HEK293 (cell line): ENCODE results near the gene LRRC8B.
A peak's percentile ranks its signal among the peaks of the same experiment; 100 is the strongest.

Source experiments
- CTCF ChIA-PET: fragments of 350-600 bp; formaldehyde crosslinking; extraction: SDS; loops from one replicate; lab custom pipeline; 2021; ENCODE audit warnings: antibody characterized with exemption; lab: Yijun Ruan, JAX
- POLR2A ChIA-PET: fragments of 300-600 bp; formaldehyde crosslinking; extraction: SDS; loops from one replicate; lab custom pipeline; 2020; ENCODE audit warnings: antibody characterized with exemption, inconsistent platforms; lab: Yijun Ruan, JAX
- H3K27ac ChIP-seq: fragments of 200-500 bp; sonication (Bioruptor generic); 2 replicates; pipeline ENCODE4 v1.5.1; 2014; ENCODE audit warnings: low read depth, low read length, control low read depth, inconsistent platforms; ENCODE audit errors: extremely low read depth
- H3K36me3 ChIP-seq, 2 experiments: fragments of 200-500 bp in 1 of 2; sonication (Bioruptor generic) in 1 of 2; 1 replicate in 1 of 2; 2 replicates in 1 of 2; pipeline ENCODE4 v1.5.1; 2014 to 2017; ENCODE audit warnings: inconsistent platforms in 2 of 2, low read length in 2 of 2; ENCODE audit not compliant: control insufficient read depth in 2 of 2, insufficient read depth in 1 of 2
- H3K4me1 ChIP-seq: fragments of 200-500 bp; sonication (Bioruptor generic); 2 replicates; pipeline ENCODE4 v1.5.1; 2014; ENCODE audit warnings: mild to moderate bottlenecking, low read length, inconsistent platforms; ENCODE audit not compliant: control insufficient read depth, insufficient read depth
- H3K4me3 ChIP-seq: 2 replicates; pipeline ENCODE4 v1.5.1; 2011; ENCODE audit warnings: low read depth, mild to moderate bottlenecking, control low read depth, low read length, moderate library complexity
- H3K9me3 ChIP-seq: fragments of 200-500 bp; sonication (Bioruptor generic); 2 replicates; pipeline ENCODE4 v1.5.1; 2014; ENCODE audit warnings: low read depth, low read length, inconsistent platforms; ENCODE audit not compliant: control insufficient read depth, insufficient read depth
- FEZF1 ChIP-seq: fragments of 450-650 bp; formaldehyde crosslinking; IDR thresholded peaks from 2 replicates; pipeline ENCODE4 v1.5.1; 2016; ENCODE audit warnings: missing biosample characterization, missing genetic modification characterization
- GFI1B ChIP-seq: fragments of 450-650 bp; formaldehyde crosslinking; IDR thresholded peaks from 2 replicates; pipeline ENCODE4 v1.5.1; 2016; ENCODE audit warnings: missing biosample characterization, missing genetic modification characterization
- GLI4 ChIP-seq: fragments of 450-650 bp; formaldehyde crosslinking; IDR thresholded peaks from 2 replicates; pipeline ENCODE4 v1.5.1; 2016; ENCODE audit warnings: missing biosample characterization, missing genetic modification characterization
- KLF7 ChIP-seq: fragments of 450-650 bp; formaldehyde crosslinking; IDR thresholded peaks from 2 replicates; pipeline ENCODE4 v1.5.1; 2016; ENCODE audit warnings: missing biosample characterization, missing genetic modification characterization, borderline replicate concordance
- OVOL3 ChIP-seq: fragments of 450-650 bp; formaldehyde crosslinking; IDR thresholded peaks from 2 replicates; pipeline ENCODE4 v1.5.1; 2016; ENCODE audit warnings: missing biosample characterization, missing genetic modification characterization
- PRDM2 ChIP-seq: fragments of 450-650 bp; formaldehyde crosslinking; IDR thresholded peaks from 2 replicates; pipeline ENCODE4 v1.5.1; 2016; ENCODE audit warnings: missing biosample characterization, missing genetic modification characterization, borderline replicate concordance
- RBAK ChIP-seq: fragments of 450-650 bp; formaldehyde crosslinking; IDR thresholded peaks from 2 replicates; pipeline ENCODE4 v1.5.1; 2016; ENCODE audit warnings: missing biosample characterization, missing genetic modification characterization
- ZBTB21 ChIP-seq: fragments of 450-650 bp; formaldehyde crosslinking; IDR thresholded peaks from 2 replicates; pipeline ENCODE4 v1.5.1; 2017; ENCODE audit warnings: missing biosample characterization, missing genetic modification characterization
- ZBTB7A ChIP-seq: fragments of 450-650 bp; formaldehyde crosslinking; IDR thresholded peaks from 2 replicates; pipeline ENCODE4 v1.5.1; 2016; ENCODE audit warnings: low read depth, missing biosample characterization, missing genetic modification characterization
- ZBTB8A ChIP-seq: fragments of 450-650 bp; formaldehyde crosslinking; IDR thresholded peaks from 2 replicates; pipeline ENCODE4 v1.5.1; 2016; ENCODE audit warnings: missing biosample characterization, missing genetic modification characterization
- ZEB2 ChIP-seq: fragments of 450-650 bp; formaldehyde crosslinking; IDR thresholded peaks from 2 replicates; pipeline ENCODE4 v1.5.1; 2016; ENCODE audit warnings: missing biosample characterization, missing genetic modification characterization
- ZNF138 ChIP-seq: fragments of 450-650 bp; formaldehyde crosslinking; IDR thresholded peaks from 2 replicates; pipeline ENCODE4 v1.5.1; 2016; ENCODE audit warnings: missing biosample characterization, missing genetic modification characterization, borderline replicate concordance
- ZNF16 ChIP-seq: fragments of 450-650 bp; formaldehyde crosslinking; IDR thresholded peaks from 2 replicates; pipeline ENCODE4 v1.5.1; 2016; ENCODE audit warnings: low read depth, missing biosample characterization, missing genetic modification characterization
- ZNF174 ChIP-seq: fragments of 450-650 bp; formaldehyde crosslinking; IDR thresholded peaks from 2 replicates; pipeline ENCODE4 v1.5.0; 2017; ENCODE audit warnings: missing biosample characterization, mild to moderate bottlenecking, missing genetic modification characterization
- ZNF37A ChIP-seq: fragments of 450-650 bp; IDR thresholded peaks from 2 replicates; pipeline ENCODE4 v1.5.1; 2018; ENCODE audit warnings: missing biosample characterization, missing genetic modification characterization
- ZNF549 ChIP-seq: fragments of 450-650 bp; IDR thresholded peaks from 2 replicates; pipeline ENCODE4 v1.5.1; 2018; ENCODE audit warnings: missing biosample characterization, missing genetic modification characterization, mild to moderate bottlenecking, inconsistent platforms, moderate library complexity
- ZNF560 ChIP-seq: fragments of 450-650 bp; formaldehyde crosslinking; IDR thresholded peaks from 2 replicates; pipeline ENCODE4 v1.5.1; 2017; ENCODE audit warnings: missing biosample characterization, missing genetic modification characterization, borderline replicate concordance
- ZNF561 ChIP-seq: fragments of 450-650 bp; IDR thresholded peaks from 2 replicates; pipeline ENCODE4 v1.5.1; 2018; ENCODE audit warnings: missing biosample characterization, missing genetic modification characterization, borderline replicate concordance
- ZNF623 ChIP-seq: fragments of 450-650 bp; formaldehyde crosslinking; IDR thresholded peaks from 2 replicates; pipeline ENCODE4 v1.5.1; 2016; ENCODE audit warnings: missing biosample characterization, missing genetic modification characterization
- ZNF776 ChIP-seq: fragments of 450-650 bp; formaldehyde crosslinking; IDR thresholded peaks from 2 replicates; pipeline ENCODE4 v1.5.0; 2017; ENCODE audit warnings: missing biosample characterization, missing genetic modification characterization, borderline replicate concordance
- ZNF843 ChIP-seq: fragments of 450-650 bp; formaldehyde crosslinking; IDR thresholded peaks from 2 replicates; pipeline ENCODE4 v1.5.1; 2016; ENCODE audit warnings: missing biosample characterization, missing genetic modification characterization
- TF ChIP-seq, protein P1 (sequence below): fragments of 450-650 bp; formaldehyde crosslinking; IDR thresholded peaks from 2 replicates; pipeline ENCODE4 v1.5.1; 2016; ENCODE audit warnings: missing biosample characterization, missing genetic modification characterization, low read depth
- TF ChIP-seq, protein P2 (sequence below): fragments of 450-650 bp; formaldehyde crosslinking; IDR thresholded peaks from 2 replicates; pipeline ENCODE4 v1.5.1; 2017; ENCODE audit warnings: missing biosample characterization, missing genetic modification characterization
- TF ChIP-seq, protein P3 (sequence below): fragments of 450-650 bp; formaldehyde crosslinking; IDR thresholded peaks from 2 replicates; pipeline ENCODE4 v1.5.1; 2016; ENCODE audit warnings: missing biosample characterization, missing genetic modification characterization

Gene LRRC8B

DNA sequence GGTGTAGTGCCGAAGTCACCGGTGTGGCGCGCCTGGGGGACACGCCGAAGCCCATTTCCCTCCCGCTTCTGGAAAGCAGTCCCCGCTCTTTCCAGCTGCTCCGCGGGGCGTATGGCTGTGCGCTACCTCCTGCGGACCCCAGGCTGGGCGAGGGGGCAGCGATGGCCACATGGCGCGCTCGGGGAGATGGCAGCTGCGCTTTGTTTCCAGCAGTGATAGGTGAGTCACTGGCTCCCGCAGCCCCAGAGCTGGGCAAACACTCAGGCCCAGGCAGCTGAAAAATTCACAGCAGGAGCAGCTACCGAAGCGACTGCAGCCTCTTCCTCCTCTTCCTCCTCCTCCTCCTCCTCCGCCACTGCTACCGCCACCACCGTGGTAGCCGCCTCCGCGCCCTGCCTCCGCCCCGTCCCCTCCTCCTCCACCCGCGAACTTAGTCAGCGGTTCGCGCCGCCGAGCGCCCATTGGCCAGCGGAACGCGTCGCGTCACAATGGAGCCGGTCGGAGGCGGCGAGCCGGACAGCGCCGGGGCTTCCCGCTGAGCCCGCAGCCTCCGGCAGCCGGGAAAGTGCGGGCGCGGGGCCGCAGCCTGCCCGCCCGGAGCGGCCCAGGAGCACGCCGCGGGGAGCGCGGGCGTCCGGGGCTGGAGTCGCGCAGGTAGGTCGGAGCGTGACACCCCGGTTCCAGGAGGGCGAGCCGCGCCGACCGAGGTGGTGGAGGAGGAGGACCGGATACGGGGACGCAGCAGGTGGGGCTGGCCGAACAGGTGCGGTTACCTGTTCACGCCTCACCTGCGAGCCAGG, at the start of gene LRRC8B:
Gene LRRC8B, plus strand, starts transcription at position 461 of the 800 bp plus-strand sequence. CDS start 57,822 bp downstream, outside the sequence.
- peak within 1 kb of the TSS; percentile 72 for H3K4me3 ChIP-seq
- H3K9me3 ChIP-seq = no peaks in the 10 kb centered on the region
- ChIA-PET POLR2A (interaction anchor here (0.6 to 0.9 kb wide), 2 partner anchors 22 to 23 kb away, joined by 3 read pairs; no protein-coding TSS in a partner anchor), CTCF (no interaction called here)
- peaks cover 0 to 3% of the 10 kb centered on the region in 2 experiments; a peak in 1 of 3 replicates for H3K36me3 ChIP-seq
- no peaks in the 10 kb centered on the region for H3K4me1 ChIP-seq
- H3K27ac ChIP-seq = peak within 1 kb of the TSS; percentile 83
- 0 out of 2 replicates have a peak, but pooled peaks have one; percentile 16 for TF ChIP-seq ZBTB21 (tag by site-specific recombination)
- TF ChIP-seq ZNF623 (tag by site-specific recombination) = peak; percentile 20; the same call in 1 of the 2 replicates
- TF ChIP-seq, protein P1, sequence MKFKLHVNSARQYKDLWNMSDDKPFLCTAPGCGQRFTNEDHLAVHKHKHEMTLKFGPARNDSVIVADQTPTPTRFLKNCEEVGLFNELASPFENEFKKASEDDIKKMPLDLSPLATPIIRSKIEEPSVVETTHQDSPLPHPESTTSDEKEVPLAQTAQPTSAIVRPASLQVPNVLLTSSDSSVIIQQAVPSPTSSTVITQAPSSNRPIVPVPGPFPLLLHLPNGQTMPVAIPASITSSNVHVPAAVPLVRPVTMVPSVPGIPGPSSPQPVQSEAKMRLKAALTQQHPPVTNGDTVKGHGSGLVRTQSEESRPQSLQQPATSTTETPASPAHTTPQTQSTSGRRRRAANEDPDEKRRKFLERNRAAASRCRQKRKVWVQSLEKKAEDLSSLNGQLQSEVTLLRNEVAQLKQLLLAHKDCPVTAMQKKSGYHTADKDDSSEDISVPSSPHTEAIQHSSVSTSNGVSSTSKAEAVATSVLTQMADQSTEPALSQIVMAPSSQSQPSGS (tag by site-specific recombination) = no peak
- TF ChIP-seq GFI1B (tag by site-specific recombination) = no peak; the same call in 1 of the 2 replicates
- TF ChIP-seq, protein P2, sequence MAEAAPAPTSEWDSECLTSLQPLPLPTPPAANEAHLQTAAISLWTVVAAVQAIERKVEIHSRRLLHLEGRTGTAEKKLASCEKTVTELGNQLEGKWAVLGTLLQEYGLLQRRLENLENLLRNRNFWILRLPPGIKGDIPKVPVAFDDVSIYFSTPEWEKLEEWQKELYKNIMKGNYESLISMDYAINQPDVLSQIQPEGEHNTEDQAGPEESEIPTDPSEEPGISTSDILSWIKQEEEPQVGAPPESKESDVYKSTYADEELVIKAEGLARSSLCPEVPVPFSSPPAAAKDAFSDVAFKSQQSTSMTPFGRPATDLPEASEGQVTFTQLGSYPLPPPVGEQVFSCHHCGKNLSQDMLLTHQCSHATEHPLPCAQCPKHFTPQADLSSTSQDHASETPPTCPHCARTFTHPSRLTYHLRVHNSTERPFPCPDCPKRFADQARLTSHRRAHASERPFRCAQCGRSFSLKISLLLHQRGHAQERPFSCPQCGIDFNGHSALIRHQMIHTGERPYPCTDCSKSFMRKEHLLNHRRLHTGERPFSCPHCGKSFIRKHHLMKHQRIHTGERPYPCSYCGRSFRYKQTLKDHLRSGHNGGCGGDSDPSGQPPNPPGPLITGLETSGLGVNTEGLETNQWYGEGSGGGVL (tag by site-specific recombination) = peak; percentile 98
- TF ChIP-seq ZNF843 (tag by site-specific recombination) = peak; percentile 52; the same call in 1 of the 2 replicates
- TF ChIP-seq ZNF138 (tag by site-specific recombination) = no peak
- TF ChIP-seq RBAK (tag by site-specific recombination) = no peak
- no peak for TF ChIP-seq ZNF174
- no peak for TF ChIP-seq ZNF560 (tag by site-specific recombination)
- no peak for TF ChIP-seq ZNF776
- peak; percentile 39 for TF ChIP-seq ZEB2 (tag by site-specific recombination)
- TF ChIP-seq OVOL3 (tag by site-specific recombination) = no peak
- TF ChIP-seq ZBTB8A (tag by site-specific recombination) = peak; percentile 51
- TF ChIP-seq GLI4 = peak; percentile 85; the same call in 1 of the 2 replicates
- peak; percentile 35 for TF ChIP-seq FEZF1 (tag by site-specific recombination)
- peak; percentile 62; the same call in 1 of the 2 replicates for TF ChIP-seq ZNF561 (tag by site-specific recombination)
- TF ChIP-seq, protein P3, sequence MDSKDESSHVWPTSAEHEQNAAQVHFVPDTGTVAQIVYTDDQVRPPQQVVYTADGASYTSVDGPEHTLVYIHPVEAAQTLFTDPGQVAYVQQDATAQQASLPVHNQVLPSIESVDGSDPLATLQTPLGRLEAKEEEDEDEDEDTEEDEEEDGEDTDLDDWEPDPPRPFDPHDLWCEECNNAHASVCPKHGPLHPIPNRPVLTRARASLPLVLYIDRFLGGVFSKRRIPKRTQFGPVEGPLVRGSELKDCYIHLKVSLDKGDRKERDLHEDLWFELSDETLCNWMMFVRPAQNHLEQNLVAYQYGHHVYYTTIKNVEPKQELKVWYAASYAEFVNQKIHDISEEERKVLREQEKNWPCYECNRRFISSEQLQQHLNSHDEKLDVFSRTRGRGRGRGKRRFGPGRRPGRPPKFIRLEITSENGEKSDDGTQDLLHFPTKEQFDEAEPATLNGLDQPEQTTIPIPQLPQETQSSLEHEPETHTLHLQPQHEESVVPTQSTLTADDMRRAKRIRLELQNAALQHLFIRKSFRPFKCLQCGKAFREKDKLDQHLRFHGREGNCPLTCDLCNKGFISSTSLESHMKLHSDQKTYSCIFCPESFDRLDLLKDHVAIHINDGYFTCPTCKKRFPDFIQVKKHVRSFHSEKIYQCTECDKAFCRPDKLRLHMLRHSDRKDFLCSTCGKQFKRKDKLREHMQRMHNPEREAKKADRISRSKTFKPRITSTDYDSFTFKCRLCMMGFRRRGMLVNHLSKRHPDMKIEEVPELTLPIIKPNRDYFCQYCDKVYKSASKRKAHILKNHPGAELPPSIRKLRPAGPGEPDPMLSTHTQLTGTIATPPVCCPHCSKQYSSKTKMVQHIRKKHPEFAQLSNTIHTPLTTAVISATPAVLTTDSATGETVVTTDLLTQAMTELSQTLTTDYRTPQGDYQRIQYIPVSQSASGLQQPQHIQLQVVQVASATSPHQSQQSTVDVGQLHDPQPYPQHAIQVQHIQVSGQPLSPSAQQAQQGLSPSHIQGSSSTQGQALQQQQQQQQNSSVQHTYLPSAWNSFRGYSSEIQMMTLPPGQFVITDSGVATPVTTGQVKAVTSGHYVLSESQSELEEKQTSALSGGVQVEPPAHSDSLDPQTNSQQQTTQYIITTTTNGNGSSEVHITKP = peak; percentile 30; the same call in 1 of the 2 replicates
- TF ChIP-seq ZNF37A (tag by site-specific recombination) = 0 out of 2 replicates have a peak, but pooled peaks have one; percentile 27
- peak; percentile 10; the same call in 1 of the 2 replicates for TF ChIP-seq ZNF16 (tag by site-specific recombination)
- no peak for TF ChIP-seq PRDM2
- TF ChIP-seq ZNF549 (tag by site-specific recombination) = no peak
- TF ChIP-seq ZBTB7A (tag by site-specific recombination) = peak; percentile 67; the same call in 1 of the 2 replicates
- TF ChIP-seq KLF7 (tag by site-specific recombination) = peak; percentile 60; the same call in 1 of the 2 replicates
